Memory B cell (primary cell): ENCODE data around the gene STPG4.
"Not testable (repeated sequence)": the region's sequence is repeated elsewhere in the genome, so short reads cannot be mapped to it uniquely, and the experiment has no call there.

Source experiments
- ATAC-seq: fragments of 150-1000 bp; cut with Tn5 transposase; 2 replicates; pipeline ENCODE4 v1.10.0; 2021; ENCODE audit warnings: low read depth, mild to moderate bottlenecking, moderate library complexity
- DNase-seq, 2 donors: peaks; one replicate each; pipeline ENCODE4 v3.0.0; 2022; ENCODE audit warnings: low spot score in 2 of 2
- H3K27ac Mint-ChIP-seq: one replicate; pipeline ENCODE4 v1.8.0; 2022; ENCODE audit warnings: mild to moderate bottlenecking, moderate library complexity, mixed read lengths
- H3K27me3 Mint-ChIP-seq: one replicate; pipeline ENCODE4 v1.8.0; 2022; ENCODE audit warnings: mixed read lengths
- H3K36me3 Mint-ChIP-seq: one replicate; pipeline ENCODE4 v1.8.0; 2022; ENCODE audit warnings: mild to moderate bottlenecking, mixed read lengths
- H3K4me1 Mint-ChIP-seq: one replicate; pipeline ENCODE4 v1.8.0; 2022; ENCODE audit warnings: mixed read lengths
- H3K4me3 Mint-ChIP-seq: one replicate; pipeline ENCODE4 v1.8.0; 2022; ENCODE audit warnings: mild to moderate bottlenecking, moderate library complexity, mixed read lengths
- H3K9me3 Mint-ChIP-seq: one replicate; pipeline ENCODE4 v1.8.0; 2022; ENCODE audit warnings: mixed read lengths

The STPG4 gene

DNA sequence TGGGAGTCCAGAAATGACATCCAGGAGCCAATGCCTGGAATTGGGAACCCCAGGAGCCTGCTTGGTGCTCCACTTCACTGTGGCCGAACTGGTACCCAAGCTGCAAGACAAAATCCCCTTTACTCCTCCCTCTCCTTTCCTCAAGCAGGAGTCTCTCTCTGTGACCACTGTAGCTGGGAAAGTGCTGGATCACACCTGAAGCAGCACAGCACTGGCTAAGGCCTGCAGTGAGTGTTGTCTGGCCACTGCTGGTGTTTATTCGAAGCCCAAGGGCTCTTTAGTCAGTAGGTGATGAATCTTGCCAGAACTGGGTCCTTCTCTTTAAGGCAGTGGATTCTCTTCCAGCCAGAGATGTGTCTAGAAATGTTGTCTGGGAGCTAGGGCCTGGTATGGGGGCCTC lies 26.4 kb downstream of the STPG4 start:
- Mint-ChIP-seq H3K36me3 (peaks cover 3% of the 10 kb centered on the region), H3K27me3 (no peaks in the 10 kb centered on the region), H3K9me3 (peaks cover 2% of the 10 kb centered on the region), H3K4me1 (no peaks in the 10 kb centered on the region), H3K27ac (no peak overlapping the region), H3K4me3 (no peak overlapping the region)
- DNase-seq (no peak), ATAC-seq (no peak)

DNA sequence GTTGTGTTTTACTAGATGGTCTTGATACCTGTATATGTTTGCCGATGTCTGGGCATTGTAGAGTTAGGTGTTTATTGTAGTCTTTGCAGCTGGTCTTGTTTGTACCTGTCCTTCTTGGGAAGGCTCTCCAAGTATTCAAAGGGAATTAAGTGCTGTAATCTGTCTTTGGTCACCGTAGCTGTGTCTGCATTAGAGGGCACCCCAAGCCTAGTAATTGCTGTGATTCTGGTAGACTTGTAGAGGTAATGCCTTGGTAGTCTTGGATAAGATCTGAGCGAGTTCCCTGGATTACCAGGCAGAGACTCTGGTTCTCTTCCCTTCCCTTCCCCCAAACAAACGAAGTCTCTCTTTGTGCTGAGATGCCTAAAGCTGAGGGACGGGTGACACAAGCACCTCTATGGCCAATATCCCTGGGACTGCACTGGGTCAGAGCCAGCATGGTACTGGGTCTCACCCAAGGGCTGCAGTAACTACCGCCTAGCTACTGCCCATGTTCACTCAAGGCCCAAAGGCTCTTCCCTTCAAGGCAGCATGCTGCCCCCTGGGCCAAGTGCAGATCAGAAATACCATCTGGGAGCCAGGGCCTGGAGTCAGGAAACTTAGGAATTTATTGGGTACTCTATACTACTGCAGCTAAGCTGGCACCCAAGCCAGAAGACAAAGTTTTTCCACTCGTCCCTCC lies 27.1 kb downstream of the STPG4 start:
- Mint-ChIP-seq H3K9me3 (peaks cover 2% of the 10 kb centered on the region), H3K36me3 (peaks cover 3% of the 10 kb centered on the region), H3K4me1 (no peaks in the 10 kb centered on the region), H3K4me3 (no peak overlapping the region), H3K27me3 (no peaks in the 10 kb centered on the region), H3K27ac (no peak overlapping the region)
- ATAC-seq: no peak
- DNase-seq: no peak

DNA sequence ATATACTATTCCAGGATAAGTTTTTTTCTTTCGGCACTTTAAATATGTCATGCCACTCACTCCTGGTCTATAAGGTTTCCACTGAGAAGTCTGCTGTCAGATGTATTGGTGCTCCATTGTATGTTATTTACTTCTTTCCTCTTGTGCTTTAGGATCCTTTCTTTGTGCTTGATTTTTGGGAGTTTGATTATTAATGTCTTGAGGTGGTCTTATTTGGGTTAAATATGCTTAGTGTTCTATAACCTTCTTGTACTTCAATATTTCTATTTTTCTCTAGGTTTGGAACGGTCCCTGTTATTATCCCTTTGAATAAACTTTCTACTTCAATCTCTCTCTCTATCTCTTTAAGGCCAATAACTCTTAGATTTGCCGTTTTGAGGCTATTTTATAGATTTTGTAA lies 28.3 kb downstream of the STPG4 start:
- H3K36me3 Mint-ChIP-seq: peaks cover 3% of the 10 kb centered on the region
- no peak overlapping the region for H3K27ac Mint-ChIP-seq
- no peaks in the 10 kb centered on the region for H3K4me1 Mint-ChIP-seq
- H3K9me3 Mint-ChIP-seq: peaks cover 3% of the 10 kb centered on the region
- ATAC-seq: no peak
- H3K4me3 Mint-ChIP-seq: no peak overlapping the region
- H3K27me3 Mint-ChIP-seq: no peaks in the 10 kb centered on the region
- DNase-seq: no peak

DNA sequence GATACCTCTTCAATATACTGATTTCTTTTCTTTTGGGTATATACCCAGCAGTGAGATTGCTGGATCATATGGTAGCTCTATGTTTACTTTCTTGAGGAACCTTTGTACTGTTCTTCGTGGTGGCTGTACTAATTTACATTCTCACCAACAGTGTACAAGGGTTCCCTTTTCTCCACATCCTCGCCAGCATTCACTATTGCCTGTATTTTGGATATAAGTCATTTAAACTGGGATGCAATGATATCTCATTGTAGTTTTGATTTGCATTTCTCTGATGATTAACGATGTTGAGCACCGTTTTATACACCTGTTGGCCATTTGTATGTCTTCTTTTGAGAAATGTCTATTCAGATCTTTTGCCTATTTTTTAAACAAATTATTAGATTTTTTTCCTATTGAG lies 30.4 kb downstream of the STPG4 start:
- not testable (repeated sequence) for H3K27me3 Mint-ChIP-seq, ATAC-seq, H3K36me3 Mint-ChIP-seq, H3K27ac Mint-ChIP-seq, DNase-seq, H3K4me3 Mint-ChIP-seq, H3K4me1 Mint-ChIP-seq, H3K9me3 Mint-ChIP-seq

DNA sequence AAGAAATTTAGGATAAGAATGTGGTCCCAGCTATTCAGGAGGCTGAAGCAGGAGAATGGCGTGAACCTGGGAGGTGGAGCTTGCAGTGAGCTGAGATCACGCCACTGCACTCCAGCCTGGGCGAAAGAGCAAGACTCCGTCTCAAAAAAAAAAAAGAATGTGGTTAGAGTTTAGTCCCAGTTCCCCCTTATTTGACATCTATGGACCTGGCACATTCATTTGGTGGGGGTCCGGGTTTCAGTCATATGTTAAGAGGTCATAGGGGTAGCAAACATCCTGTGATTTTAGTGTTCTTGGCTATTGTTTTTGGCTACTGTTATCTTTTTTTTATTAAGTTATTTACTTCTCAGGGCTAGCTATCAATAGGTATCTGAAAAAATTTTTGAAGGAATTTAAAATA lies 34.7 kb downstream of the STPG4 start:
- H3K27ac Mint-ChIP-seq, H3K36me3 Mint-ChIP-seq, H3K4me1 Mint-ChIP-seq, H3K9me3 Mint-ChIP-seq, DNase-seq, ATAC-seq, H3K4me3 Mint-ChIP-seq, H3K27me3 Mint-ChIP-seq: not testable (repeated sequence)

DNA sequence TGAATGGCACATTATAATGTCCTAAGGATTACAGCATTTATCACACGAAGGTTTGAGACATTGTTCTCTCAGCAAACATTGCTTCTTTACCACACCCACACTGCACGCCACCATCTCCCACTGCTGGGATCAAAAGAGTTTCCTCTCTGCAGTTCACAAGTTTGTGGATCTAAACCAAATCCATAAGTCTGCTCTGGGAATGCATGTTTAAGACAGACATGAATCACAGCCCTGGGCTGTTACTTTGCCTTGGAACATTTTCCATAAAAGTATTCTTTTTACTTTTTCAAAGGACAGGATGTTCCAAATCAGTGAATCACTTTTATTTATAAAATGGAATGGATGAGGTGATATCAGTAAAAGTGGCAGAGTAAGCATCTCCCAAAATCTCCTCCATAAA lies 36.1 kb downstream of the STPG4 start:
- ATAC-seq (no peak), DNase-seq (no peak)
- Mint-ChIP-seq H3K4me1 (peaks cover 3% of the 10 kb centered on the region), H3K9me3 (peaks cover 1% of the 10 kb centered on the region), H3K36me3 (no peaks in the 10 kb centered on the region), H3K4me3 (no peak overlapping the region), H3K27ac (no peak overlapping the region), H3K27me3 (no peaks in the 10 kb centered on the region)

GRCh38 chr2:47118581-47118980 lies 36.5 kb downstream of the STPG4 start:
- Mint-ChIP-seq H3K27ac (no peak overlapping the region), H3K27me3 (no peaks in the 10 kb centered on the region), H3K36me3 (no peaks in the 10 kb centered on the region), H3K4me3 (no peak overlapping the region), H3K9me3 (peaks cover 1% of the 10 kb centered on the region), H3K4me1 (peaks cover 3% of the 10 kb centered on the region)
- DNase-seq: no peak
- no peak for ATAC-seq

- no peaks in the 10 kb centered on the region for H3K9me3 Mint-ChIP-seq
- DNase-seq (no peak), ATAC-seq (no peak)
- H3K4me3 Mint-ChIP-seq: no peak overlapping the region
- no peaks in the 10 kb centered on the region for H3K27me3 Mint-ChIP-seq
- no peaks in the 10 kb centered on the region for H3K4me1 Mint-ChIP-seq
- H3K27ac Mint-ChIP-seq: no peak overlapping the region
- no peaks in the 10 kb centered on the region for H3K36me3 Mint-ChIP-seq
These were observed 42.3 kb downstream of the STPG4 start for GRCh38 chr2:47112665-47113435.

- H3K4me1 Mint-ChIP-seq: peaks cover 2% of the 10 kb centered on the region
- H3K9me3 Mint-ChIP-seq: no peaks in the 10 kb centered on the region
- DNase-seq (no peak), ATAC-seq (no peak)
- no peak overlapping the region for H3K4me3 Mint-ChIP-seq
- H3K36me3 Mint-ChIP-seq: no peaks in the 10 kb centered on the region
- H3K27me3 Mint-ChIP-seq: no peaks in the 10 kb centered on the region
- H3K27ac Mint-ChIP-seq: no peak overlapping the region
These were observed 45.4 kb downstream of the STPG4 start for GRCh38 chr2:47109680-47110079.

DNA sequence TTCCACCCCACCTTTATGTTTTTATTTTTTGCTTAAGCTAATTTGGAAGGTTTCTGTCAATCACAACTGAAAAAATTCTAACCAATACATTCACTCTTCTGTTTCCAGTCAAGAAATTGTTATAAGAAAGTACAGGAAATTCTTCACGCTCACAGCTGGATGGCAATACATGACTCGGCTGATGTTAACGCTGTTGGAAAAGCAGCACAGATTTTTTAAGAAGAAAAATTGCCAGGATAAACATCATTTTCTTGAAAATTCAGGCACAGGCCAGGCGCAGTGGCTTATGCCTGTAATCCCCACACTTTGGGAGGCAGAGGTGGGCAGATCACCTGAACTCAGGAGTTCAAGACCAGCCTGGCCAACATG lies 46.1 kb downstream of the STPG4 start:
- Mint-ChIP-seq H3K36me3 (no peaks in the 10 kb centered on the region), H3K4me3 (no peak overlapping the region), H3K9me3 (no peaks in the 10 kb centered on the region), H3K27ac (no peak overlapping the region), H3K27me3 (no peaks in the 10 kb centered on the region), H3K4me1 (peaks cover 2% of the 10 kb centered on the region)
- ATAC-seq (no peak), DNase-seq (no peak)

DNA sequence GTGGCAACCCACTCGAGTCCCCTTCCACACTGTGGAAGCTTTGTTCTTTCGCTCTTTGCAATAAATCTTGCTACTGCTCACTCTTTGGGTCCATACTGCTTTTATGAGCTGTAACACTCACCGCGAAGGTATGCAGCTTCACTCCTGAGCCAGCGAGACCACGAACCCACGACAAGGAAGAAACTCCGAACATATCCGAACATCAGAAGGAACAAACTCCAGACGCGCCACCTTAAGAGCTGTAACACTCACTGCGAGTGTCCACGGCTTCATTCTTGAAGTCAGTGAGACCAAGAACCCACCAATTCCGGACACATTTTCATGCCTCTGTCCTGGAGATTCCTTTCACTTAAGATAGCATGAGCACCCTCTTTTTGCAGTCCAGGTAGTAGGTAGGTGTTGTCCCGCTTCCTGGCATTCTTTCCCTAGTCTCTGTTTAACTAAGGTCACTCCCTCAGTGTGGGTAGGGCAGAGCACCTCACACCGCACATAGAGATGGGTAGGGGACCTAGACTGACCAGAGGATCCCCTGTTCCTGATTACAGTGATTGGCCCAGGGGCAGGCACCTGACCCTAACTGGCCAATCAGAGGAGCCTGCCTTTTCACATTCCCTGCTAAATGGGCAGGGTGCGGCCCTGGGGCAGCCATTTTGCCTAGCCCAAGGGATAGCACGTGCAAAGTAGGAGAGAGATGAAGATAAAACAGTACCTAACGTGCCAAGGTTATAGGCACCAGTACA lies 46.7 kb downstream of the STPG4 start:
- H3K4me3 Mint-ChIP-seq, H3K4me1 Mint-ChIP-seq, H3K9me3 Mint-ChIP-seq, H3K36me3 Mint-ChIP-seq, DNase-seq, ATAC-seq, H3K27ac Mint-ChIP-seq, H3K27me3 Mint-ChIP-seq: not testable (repeated sequence)

GRCh38 chr2:47107201-47107600 lies 47.9 kb downstream of the STPG4 start:
- H3K9me3 Mint-ChIP-seq, H3K4me1 Mint-ChIP-seq, H3K27ac Mint-ChIP-seq, H3K4me3 Mint-ChIP-seq, H3K36me3 Mint-ChIP-seq, DNase-seq, H3K27me3 Mint-ChIP-seq, ATAC-seq: not testable (repeated sequence)

DNA sequence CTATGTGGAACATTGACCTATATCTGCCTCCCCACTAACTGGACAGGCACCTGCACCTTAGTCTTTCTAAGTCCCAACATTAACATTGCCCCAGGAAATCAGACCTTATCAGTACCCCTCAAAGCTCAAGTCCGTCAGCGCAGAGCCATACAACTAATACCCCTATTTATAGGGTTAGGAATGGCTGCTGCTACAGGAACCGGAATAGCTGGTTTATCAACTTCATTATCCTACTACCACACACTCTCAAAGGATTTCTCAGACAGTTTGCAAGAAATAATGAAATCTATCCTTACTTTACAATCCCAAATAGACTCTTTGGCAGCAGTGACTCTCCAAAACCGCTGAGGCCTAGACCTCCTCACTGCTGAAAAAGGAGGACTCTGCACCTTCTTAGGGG lies 48.9 kb downstream of the STPG4 start:
- not testable (repeated sequence) for H3K27ac Mint-ChIP-seq, H3K36me3 Mint-ChIP-seq, ATAC-seq, H3K4me1 Mint-ChIP-seq, DNase-seq, H3K9me3 Mint-ChIP-seq, H3K27me3 Mint-ChIP-seq, H3K4me3 Mint-ChIP-seq

GRCh38 chr2:47099712-47100111 lies 55.4 kb downstream of the STPG4 start:
- H3K4me1 Mint-ChIP-seq, ATAC-seq, H3K9me3 Mint-ChIP-seq, H3K27me3 Mint-ChIP-seq, DNase-seq, H3K36me3 Mint-ChIP-seq, H3K4me3 Mint-ChIP-seq, H3K27ac Mint-ChIP-seq: not testable (repeated sequence)
